ENCODE results near the gene PLEKHG7. TPM values are rescaled to one million over a fixed set of nuclear protein-coding genes. Genes with fewer than 3 reads are reported as not detected.
A peak's percentile ranks its signal among the peaks of the same experiment; 100 is the strongest.

PLEKHG7 gene
- total and polyA plus RNA-seq, 2 experiments from 2014 or later, result not detected

- no peak for ATAC-seq
- H2AFZ ChIP-seq, result peak overlapping the region; percentile 50; the same call in 1 of the 2 replicates
Observed at GRCh38 chr12:92721130-92721529, 18.3 kb downstream of the PLEKHG7 start.

More at GRCh38 chr12:92721130-92721529, 18.3 kb downstream of the PLEKHG7 start:
- no peak overlapping the region for H3K4me3 Mint-ChIP-seq
- Histone ChIP-seq H3F3A (replicated peaks; ENCODE audit: low read depth) (no peaks in the 10 kb centered on the region), H3K9me2 (ENCODE audit: insufficient read depth) (no peaks in the 10 kb centered on the region; the same call in 1 of the 2 replicates), H3K4me2 (no peak overlapping the region), H3K4me1 (ENCODE audit: insufficient read depth) (no peaks in the 10 kb centered on the region), H4K20me1 (replicated peaks; ENCODE audit: insufficient read depth) (no peaks in the 10 kb centered on the region), H3K4me3 (no peak overlapping the region), H3K27me3 (ENCODE audit: insufficient read depth) (no peaks in the 10 kb centered on the region), H3K36me3 (ENCODE audit: insufficient read depth) (peaks cover 4% of the 10 kb centered on the region; the same call in 1 of the 2 replicates), H3K27ac (ENCODE audit: low read depth) (no peak overlapping the region), H3K79me2 (replicated peaks; ENCODE audit: insufficient read depth) (no peaks in the 10 kb centered on the region)
- H3K27ac Mint-ChIP-seq, result no peak overlapping the region
- H3K9me3 Mint-ChIP-seq, result peaks cover 10% of the 10 kb centered on the region
- peaks cover 2% of the 10 kb centered on the region for H3K27me3 Mint-ChIP-seq (ENCODE audit: insufficient read depth, low read depth, poor library complexity)
- H3K36me3 Mint-ChIP-seq (ENCODE audit: low read depth), result peaks cover 4% of the 10 kb centered on the region; the same call in 2 of the 3 replicates
- no peak for DNase-seq (ENCODE audit: low spot score)
- H3K4me1 Mint-ChIP-seq, result peaks cover 12% of the 10 kb centered on the region; the same call in 2 of the 3 replicates
- TF ChIP-seq EZH2phosphoT487 (IDR thresholded peaks at IDR 0.05; ENCODE audit: unreplicated experiment) (no peak), ZNF462 (CRISPR knock-in tag; IDR thresholded peaks at IDR 0.05) (no peak), POLR2AphosphoS5 (IDR thresholded peaks at IDR 0.05; ENCODE audit: low read depth) (no peak), JUNB (IDR thresholded peaks at IDR 0.05; ENCODE audit: unreplicated experiment) (no peak), EZH2 (IDR thresholded peaks at IDR 0.05; ENCODE audit: low read depth, unreplicated experiment) (no peak), ZNF114 (CRISPR knock-in tag; IDR thresholded peaks at IDR 0.05) (no peak), ETS1 (IDR thresholded peaks at IDR 0.05) (no peak), NANOG (IDR thresholded peaks at IDR 0.05; ENCODE audit: borderline replicate concordance) (no peak), STAT1 (IDR thresholded peaks at IDR 0.05; ENCODE audit: unreplicated experiment) (no peak), CREB1 (CRISPR knock-in tag; IDR thresholded peaks at IDR 0.05; ENCODE audit: low read depth) (no peak), REST (IDR thresholded peaks at IDR 0.05; ENCODE audit: unreplicated experiment) (no peak), ZNF331 (CRISPR knock-in tag; IDR thresholded peaks at IDR 0.05; ENCODE audit: low read depth) (no peak)
- TF ChIP-seq, protein P1, sequence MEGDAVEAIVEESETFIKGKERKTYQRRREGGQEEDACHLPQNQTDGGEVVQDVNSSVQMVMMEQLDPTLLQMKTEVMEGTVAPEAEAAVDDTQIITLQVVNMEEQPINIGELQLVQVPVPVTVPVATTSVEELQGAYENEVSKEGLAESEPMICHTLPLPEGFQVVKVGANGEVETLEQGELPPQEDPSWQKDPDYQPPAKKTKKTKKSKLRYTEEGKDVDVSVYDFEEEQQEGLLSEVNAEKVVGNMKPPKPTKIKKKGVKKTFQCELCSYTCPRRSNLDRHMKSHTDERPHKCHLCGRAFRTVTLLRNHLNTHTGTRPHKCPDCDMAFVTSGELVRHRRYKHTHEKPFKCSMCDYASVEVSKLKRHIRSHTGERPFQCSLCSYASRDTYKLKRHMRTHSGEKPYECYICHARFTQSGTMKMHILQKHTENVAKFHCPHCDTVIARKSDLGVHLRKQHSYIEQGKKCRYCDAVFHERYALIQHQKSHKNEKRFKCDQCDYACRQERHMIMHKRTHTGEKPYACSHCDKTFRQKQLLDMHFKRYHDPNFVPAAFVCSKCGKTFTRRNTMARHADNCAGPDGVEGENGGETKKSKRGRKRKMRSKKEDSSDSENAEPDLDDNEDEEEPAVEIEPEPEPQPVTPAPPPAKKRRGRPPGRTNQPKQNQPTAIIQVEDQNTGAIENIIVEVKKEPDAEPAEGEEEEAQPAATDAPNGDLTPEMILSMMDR (conservative IDR thresholded peaks at IDR 0.05; ENCODE audit: low read depth in 2 of 2), result no peak
